ENCODE measurements around the gene SLITRK1.

DNA sequence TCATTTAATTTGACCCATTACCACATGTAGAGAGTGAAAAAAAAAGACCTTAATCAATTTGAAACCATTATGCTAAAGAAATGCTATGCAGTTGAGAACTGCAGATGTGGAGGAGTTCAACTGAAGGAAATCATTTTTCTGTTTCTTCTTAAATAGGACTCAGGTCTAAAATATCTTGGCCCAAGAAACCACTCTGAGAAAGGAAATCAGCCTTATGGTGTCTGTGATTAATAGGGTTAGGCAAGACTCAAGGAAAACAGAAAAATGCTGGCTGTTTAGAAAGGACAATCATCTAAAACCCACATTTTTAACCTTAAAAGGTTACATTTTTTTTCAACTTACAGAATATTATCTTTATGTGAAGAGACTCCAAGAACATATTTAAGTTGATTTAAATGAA, 1.9 kb upstream of the SLITRK1 start:
- TF ChIP-seq, protein P1, sequence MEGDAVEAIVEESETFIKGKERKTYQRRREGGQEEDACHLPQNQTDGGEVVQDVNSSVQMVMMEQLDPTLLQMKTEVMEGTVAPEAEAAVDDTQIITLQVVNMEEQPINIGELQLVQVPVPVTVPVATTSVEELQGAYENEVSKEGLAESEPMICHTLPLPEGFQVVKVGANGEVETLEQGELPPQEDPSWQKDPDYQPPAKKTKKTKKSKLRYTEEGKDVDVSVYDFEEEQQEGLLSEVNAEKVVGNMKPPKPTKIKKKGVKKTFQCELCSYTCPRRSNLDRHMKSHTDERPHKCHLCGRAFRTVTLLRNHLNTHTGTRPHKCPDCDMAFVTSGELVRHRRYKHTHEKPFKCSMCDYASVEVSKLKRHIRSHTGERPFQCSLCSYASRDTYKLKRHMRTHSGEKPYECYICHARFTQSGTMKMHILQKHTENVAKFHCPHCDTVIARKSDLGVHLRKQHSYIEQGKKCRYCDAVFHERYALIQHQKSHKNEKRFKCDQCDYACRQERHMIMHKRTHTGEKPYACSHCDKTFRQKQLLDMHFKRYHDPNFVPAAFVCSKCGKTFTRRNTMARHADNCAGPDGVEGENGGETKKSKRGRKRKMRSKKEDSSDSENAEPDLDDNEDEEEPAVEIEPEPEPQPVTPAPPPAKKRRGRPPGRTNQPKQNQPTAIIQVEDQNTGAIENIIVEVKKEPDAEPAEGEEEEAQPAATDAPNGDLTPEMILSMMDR (IDR thresholded peaks at IDR 0.05; ENCODE audit: low read length), result no peak
- TF ChIP-seq EZH2 (optimal IDR thresholded peaks at IDR 0.05; ENCODE audit: low read depth, low read length) (no peak), EZH2phosphoT487 (IDR thresholded peaks at IDR 0.05; ENCODE audit: low read length) (no peak)

Measured in MM.1S (cell line).